Measurements from ENCODE around the gene TUBA4A. TPM values are rescaled to one million over a fixed set of nuclear protein-coding genes. Genes with fewer than 3 reads are reported as not detected.
A peak's percentile ranks its signal among the peaks of the same experiment; 100 is the strongest.

TUBA4A gene
- total RNA-seq, 1 donor from 2014 or later: 7.9 TPM

- no peak for DNase-seq (ENCODE audit: extremely low spot score, unreplicated experiment)
- Mint-ChIP-seq H3K4me3 (ENCODE audit: unreplicated experiment) (no peak overlapping the region), H3K9me3 (ENCODE audit: unreplicated experiment) (no peaks in the 10 kb centered on the region), H3K27me3 (ENCODE audit: unreplicated experiment) (no peaks in the 10 kb centered on the region), H3K4me1 (ENCODE audit: unreplicated experiment) (peaks cover 25% of the 10 kb centered on the region), H3K36me3 (ENCODE audit: unreplicated experiment) (peaks cover 28% of the 10 kb centered on the region), H3K27ac (ENCODE audit: unreplicated experiment) (peak overlapping the region; percentile 99)
- TF ChIP-seq CTCF (IDR thresholded peaks at IDR 0.05): no peak
These were observed 37.2 kb downstream of the TUBA4A start for GRCh38 chr2:219216535-219216915.

- no peak for TF ChIP-seq CTCF (IDR thresholded peaks at IDR 0.05)
- H3K9me3 Mint-ChIP-seq (ENCODE audit: unreplicated experiment): no peaks in the 10 kb centered on the region
- peaks cover 25% of the 10 kb centered on the region for H3K4me1 Mint-ChIP-seq (ENCODE audit: unreplicated experiment)
- no peaks in the 10 kb centered on the region for H3K27me3 Mint-ChIP-seq (ENCODE audit: unreplicated experiment)
- DNase-seq (ENCODE audit: extremely low spot score, unreplicated experiment): no peak
- H3K27ac Mint-ChIP-seq (ENCODE audit: unreplicated experiment): no peak overlapping the region
- H3K36me3 Mint-ChIP-seq (ENCODE audit: unreplicated experiment): peaks cover 24% of the 10 kb centered on the region
- no peak overlapping the region for H3K4me3 Mint-ChIP-seq (ENCODE audit: unreplicated experiment)
These were observed 37.7 kb downstream of the TUBA4A start for GRCh38 chr2:219215871-219216534.

- no peak for DNase-seq (ENCODE audit: extremely low spot score, unreplicated experiment)
- Mint-ChIP-seq H3K4me1 (ENCODE audit: unreplicated experiment) (peaks cover 25% of the 10 kb centered on the region), H3K4me3 (ENCODE audit: unreplicated experiment) (no peak overlapping the region), H3K27ac (ENCODE audit: unreplicated experiment) (peak overlapping the region; percentile 5), H3K36me3 (ENCODE audit: unreplicated experiment) (peaks cover 17% of the 10 kb centered on the region), H3K27me3 (ENCODE audit: unreplicated experiment) (no peaks in the 10 kb centered on the region), H3K9me3 (ENCODE audit: unreplicated experiment) (no peaks in the 10 kb centered on the region)
- TF ChIP-seq CTCF (IDR thresholded peaks at IDR 0.05): no peak
These were observed 38.9 kb downstream of the TUBA4A start for GRCh38 chr2:219214786-219215185.

- H3K27ac Mint-ChIP-seq (ENCODE audit: unreplicated experiment): peak overlapping the region; percentile 33
- H3K4me1 Mint-ChIP-seq (ENCODE audit: unreplicated experiment): peaks cover 21% of the 10 kb centered on the region
- no peak overlapping the region for H3K4me3 Mint-ChIP-seq (ENCODE audit: unreplicated experiment)
- TF ChIP-seq CTCF (IDR thresholded peaks at IDR 0.05): no peak
- peaks cover 17% of the 10 kb centered on the region for H3K36me3 Mint-ChIP-seq (ENCODE audit: unreplicated experiment)
- no peaks in the 10 kb centered on the region for H3K9me3 Mint-ChIP-seq (ENCODE audit: unreplicated experiment)
- no peak for DNase-seq (ENCODE audit: extremely low spot score, unreplicated experiment)
- H3K27me3 Mint-ChIP-seq (ENCODE audit: unreplicated experiment): no peaks in the 10 kb centered on the region
These were observed 39.6 kb downstream of the TUBA4A start for GRCh38 chr2:219214141-219214540.

GRCh38 chr2:219213486-219214071 lies 40.1 kb downstream of the TUBA4A start:
- no peak for DNase-seq (ENCODE audit: extremely low spot score, unreplicated experiment)
- Mint-ChIP-seq H3K4me1 (ENCODE audit: unreplicated experiment) (peaks cover 19% of the 10 kb centered on the region), H3K27me3 (ENCODE audit: unreplicated experiment) (no peaks in the 10 kb centered on the region), H3K4me3 (ENCODE audit: unreplicated experiment) (no peak overlapping the region), H3K27ac (ENCODE audit: unreplicated experiment) (no peak overlapping the region), H3K36me3 (ENCODE audit: unreplicated experiment) (peaks cover 17% of the 10 kb centered on the region), H3K9me3 (ENCODE audit: unreplicated experiment) (no peaks in the 10 kb centered on the region)
- TF ChIP-seq CTCF (IDR thresholded peaks at IDR 0.05): no peak

Data from osteocyte (in vitro differentiated cells).